Fibroblast of upper back skin (primary cell): Measurements from ENCODE around the gene RHOF.

Experiments used
- DNase-seq: peaks from one replicate; pipeline ENCODE4 v3.0.0-alpha.2; 2013

The RHOF gene

DNA sequence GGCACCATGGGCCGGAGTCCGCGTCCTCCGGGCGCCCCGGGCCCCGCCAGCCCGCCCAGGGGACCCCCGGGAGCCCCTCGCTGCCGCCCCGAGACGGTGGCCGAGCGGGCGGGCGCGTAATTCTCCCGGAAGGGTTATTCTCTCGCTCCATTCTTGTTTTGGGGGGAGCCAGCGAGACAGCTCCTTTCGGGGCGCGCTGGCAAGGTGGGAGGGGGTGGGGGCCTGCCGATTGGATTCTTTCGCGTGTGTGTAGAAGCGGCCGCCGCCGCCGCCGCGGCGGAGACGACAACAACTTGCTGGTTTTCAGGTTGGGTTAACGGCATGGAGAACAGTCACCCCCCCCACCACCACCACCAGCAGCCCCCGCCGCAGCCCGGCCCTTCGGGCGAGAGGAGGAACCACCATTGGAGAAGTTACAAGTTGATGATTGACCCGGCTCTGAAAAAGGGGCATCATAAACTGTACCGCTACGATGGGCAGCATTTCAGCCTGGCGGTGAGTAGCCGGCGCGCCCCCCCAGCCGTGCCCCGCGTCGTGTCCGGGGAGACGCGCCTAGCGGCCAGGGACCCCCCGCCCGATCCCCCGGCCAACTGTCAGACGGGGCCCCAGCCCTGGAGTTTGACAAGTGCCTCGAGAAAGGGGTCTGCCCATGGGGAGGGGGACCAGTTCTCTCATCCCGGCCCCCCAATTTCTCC lies 11.1 kb upstream of the RHOF start:
- DNase-seq, result no peak

DNA sequence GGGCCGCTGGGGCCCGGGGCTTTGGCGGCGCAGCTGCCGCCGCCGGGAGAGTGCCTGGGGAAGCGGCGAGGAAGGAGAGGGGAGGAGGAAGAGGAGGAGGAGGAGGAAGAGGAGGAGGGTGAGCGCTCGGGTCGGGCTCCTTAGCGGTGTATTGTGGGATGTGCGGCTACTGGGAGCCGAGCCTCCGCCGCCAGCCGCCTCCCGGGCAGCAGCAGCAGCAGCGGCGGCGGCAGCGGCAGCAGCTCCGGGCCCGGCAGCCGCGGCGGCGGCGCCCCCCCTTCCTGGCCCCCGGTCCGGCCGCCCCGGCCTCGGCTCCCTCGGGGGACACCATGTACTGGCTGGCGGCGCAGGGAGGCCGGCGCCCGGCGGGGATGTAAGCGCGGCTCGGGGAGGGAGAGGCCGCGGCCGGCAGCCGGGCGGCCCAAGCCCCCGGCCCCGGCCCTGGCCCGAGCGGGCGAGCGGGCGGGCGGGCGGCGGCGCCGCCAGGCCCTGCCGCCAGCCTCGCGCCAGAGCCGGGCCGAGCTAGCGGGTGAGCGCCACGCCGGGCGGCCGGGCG lies 10.5 kb upstream of the RHOF start, which contains the start of gene SETD1B:
Gene SETD1B, plus strand, starts transcription at position 149 of the 556 bp plus-strand sequence. CDS start 729 bp downstream, outside the sequence.
- DNase-seq, result peak; percentile 68

DNA sequence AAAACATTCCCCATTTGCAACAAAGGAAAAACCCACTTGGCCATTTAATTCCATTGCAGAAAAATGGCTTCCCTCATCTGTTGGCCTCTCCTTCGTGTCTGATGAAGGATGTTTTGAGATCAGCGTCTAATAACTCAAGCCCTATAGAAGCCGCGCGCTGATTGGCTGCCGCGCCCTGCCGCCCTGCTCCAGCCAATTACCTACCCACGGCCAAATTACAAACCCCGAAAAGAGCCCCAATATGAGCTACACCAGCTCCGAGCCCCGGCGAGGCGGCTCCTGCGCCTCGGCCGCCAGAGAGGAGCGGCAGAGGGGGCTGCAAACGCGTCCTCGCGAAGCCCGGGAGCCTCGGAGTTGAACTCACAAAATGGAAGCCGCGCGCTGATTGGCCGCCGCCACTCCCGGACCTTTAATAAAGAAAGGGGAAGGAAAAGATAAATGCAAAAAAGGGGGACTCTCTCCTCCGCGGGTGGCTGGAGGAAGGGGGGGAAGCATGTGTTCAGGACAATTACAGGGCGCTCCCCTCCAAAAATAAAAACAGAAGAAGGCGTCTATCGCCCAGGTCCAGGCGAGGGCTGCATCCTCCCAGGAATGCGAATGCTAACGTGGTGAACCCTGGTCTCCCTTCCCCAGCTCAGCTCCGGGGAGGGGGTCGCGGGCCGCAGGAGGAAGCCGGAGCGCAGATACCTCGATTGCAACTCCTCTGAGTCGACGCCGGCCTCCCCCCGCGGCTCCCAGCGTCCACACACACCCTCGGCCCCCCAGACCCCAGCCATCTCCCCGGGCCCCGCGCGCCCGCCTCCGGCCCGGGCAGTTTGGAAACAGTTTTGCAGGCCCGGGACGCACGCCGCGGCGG lies 9.6 kb upstream of the RHOF start:
- DNase-seq, result peak; percentile 97

DNA sequence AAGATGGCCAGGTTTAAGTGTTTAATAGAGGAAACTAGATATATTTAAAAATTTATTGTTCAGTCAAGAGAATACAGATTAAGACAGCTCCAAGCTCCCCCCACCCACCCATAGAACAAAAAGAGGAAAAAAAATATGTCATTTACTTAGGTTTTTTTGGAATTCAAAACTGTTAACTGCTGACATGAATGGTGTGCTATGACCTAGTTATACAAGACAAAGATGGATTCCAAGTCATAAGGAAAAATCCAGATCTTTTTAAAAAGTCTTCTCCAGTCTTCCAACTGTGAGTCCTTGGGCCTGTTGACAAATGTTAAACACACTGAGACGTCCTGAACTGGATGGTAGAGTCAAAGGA lies 9.0 kb upstream of the RHOF start:
- DNase-seq, result no peak

DNA sequence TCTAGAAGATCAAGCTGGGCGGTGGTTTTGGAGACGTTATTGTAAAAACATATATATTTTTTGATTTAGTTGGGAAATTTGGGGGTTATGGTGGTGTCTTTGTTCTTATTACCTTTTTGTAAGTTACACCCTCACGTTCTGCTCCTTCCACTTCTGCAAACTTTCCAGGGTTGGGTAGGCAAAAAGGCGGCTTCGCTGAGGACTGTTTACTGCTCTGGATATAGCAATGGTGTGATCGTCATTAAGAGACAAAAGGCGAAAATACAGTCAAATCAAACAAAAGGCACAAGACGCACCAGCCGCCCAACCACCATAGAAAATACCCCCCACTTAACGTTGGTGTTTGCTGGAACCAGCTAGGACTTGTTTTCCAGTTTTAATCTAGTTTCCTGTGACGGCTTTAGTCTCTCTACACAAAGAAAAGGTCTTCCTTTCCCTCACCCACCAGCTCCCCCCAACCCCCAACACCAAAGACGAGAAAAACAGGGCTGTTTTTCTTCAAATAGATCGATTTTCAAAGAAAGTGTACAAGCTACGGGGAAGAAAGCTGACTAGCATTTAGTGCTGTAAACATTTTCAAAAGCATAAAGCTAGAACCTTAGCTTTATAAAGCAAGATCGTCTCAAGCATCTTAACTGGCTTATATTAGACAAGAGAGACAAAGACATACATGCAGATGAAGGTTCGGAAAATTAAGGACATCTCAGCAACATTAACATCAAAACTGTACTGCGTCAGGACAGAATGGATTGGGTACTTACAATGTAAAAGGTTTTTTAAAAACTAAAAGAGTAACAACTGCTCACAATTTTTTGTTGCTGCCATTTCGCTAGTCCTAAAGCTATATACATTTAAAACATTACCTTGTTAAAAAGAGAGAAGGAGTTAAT lies 8.4 kb upstream of the RHOF start:
- peak; percentile 51 for DNase-seq

DNA sequence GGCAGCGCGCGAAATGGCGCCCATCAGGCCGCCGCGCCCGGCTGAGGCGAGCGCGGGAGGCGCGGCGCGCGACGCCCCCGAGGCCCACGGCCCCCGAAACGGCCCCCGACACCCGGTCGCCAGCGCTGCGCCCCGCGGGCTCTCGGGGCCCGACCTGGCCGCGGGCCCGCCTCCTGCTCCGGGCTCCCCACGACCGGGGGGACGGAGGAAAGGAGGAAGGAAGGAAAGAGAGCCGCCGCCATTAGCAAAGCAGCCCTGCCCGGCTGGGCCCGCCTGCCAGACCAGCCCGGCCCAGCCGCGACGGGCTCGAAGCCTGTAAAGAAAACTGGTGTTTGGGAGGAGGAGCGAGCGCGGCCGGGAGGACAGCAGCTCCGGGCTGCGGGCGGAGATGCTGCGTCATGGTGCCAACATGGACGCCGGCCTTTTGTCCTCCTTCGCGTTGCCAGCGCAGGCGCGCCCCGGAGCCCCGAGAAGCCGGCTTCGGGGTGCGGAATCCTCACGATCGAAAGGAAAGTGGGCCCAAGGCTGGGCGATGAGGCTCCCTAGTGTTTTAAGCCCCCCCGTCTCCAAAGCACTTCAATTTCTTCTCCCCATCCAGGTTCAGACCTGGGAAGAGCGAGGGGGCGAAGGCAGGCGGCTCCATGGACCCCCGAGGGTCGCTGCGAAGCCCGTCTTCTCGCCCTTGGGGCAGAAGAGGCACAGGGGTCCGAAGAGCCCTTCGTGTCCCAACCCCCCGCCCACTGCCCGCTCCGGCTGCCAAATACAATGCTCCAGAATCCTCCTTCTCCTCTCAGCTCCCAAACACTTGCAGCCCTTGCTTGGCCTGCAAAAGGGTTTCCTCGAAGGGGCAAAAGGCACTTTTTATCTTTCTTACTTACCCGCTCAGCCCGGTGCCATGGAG lies 7.5 kb upstream of the RHOF start:
- DNase-seq, result peak; percentile 84

DNA sequence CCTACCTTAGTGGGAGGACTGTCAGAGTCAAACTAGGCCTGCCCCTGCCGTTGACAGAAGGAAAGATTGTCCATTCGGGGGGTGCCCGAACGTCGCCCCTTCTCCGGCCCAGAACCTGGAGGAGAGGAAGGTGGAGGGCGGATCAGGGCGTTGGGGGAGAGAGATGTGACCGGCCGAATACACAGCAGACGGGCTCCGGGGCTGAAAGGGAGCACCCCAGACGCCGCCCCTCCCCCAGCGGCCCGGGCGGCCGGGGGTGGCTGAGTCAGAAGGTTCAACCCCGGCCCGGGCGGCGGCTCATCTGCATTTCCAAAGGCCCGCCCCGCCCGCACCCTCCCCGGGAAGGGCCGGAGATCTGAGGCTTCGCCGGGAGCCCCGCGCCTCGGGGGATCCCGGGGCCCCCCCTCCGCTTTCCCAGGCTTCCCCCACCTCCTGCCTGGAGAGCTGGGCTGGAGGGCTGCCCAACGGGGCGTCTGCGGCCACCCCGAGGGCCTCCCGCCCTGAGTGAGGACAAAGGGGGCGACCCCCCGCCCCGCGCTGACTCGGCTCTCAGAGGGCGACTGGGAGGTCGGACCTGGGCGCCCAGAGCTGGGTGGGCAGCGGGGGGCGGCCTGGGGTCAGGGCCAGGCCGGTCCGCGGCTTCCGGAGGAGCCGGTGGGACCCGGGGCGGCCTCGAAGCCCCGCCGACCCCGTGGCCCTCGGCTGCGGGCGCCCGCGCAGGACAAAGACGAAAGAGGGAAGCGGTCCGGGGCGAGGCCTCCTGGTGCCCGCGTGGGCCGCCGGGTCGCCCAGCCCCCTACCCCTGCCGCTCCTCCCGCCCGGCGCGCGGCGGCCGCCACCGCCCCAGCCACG lies 6.6 kb upstream of the RHOF start:
- DNase-seq, result peak; percentile 95

DNA sequence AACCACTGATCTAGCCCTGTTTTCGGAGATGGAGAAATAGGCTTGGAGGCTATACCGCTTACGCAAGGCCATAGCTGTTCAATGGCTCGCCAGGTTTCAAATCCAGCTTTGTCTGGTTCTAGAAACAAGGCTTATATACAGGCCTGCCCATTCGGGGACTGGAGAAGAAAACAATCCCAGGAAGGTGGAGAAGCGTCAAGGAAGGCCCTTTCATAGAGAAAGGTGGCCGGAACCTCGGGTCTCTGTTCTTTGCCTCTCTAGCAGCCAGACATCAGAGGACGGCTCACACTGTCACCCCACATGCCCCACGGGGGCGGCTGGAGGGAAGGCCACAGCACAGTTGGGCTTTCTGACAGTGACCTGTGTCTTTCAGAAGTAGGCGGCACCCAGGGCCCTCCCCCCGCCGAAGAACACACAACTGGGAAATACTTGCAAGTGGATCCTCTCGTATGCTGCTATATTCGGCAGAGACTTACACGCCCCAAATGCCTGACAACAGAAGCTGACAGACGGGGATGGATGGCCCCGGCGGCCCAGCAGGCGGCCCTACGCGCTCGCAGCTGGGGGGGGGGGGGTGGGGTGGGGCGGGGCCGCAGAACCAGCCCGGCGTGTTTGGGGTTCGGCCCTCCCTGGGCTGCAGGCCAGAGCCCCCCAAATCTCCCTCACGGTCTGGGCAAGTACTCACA lies 5.8 kb upstream of the RHOF start:
- peak; percentile 88 for DNase-seq

DNA sequence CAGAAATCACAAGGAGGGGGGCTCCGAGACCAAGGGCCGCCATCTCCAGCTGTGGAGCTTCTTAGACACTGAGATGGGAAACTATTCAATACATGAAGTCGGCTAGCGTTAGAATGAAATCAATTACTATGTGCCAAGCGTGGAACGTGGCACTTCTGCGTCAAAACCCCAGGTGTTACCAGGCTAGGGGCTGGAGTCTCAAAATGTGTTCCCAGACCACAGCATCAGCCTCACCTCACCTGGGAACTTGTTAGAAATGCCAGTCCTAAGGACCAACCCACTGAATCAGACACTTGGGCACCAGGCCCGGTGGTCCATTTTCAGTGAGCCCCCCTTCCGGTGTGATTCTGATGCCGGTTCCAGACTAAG lies 5.3 kb upstream of the RHOF start:
- no peak for DNase-seq

DNA sequence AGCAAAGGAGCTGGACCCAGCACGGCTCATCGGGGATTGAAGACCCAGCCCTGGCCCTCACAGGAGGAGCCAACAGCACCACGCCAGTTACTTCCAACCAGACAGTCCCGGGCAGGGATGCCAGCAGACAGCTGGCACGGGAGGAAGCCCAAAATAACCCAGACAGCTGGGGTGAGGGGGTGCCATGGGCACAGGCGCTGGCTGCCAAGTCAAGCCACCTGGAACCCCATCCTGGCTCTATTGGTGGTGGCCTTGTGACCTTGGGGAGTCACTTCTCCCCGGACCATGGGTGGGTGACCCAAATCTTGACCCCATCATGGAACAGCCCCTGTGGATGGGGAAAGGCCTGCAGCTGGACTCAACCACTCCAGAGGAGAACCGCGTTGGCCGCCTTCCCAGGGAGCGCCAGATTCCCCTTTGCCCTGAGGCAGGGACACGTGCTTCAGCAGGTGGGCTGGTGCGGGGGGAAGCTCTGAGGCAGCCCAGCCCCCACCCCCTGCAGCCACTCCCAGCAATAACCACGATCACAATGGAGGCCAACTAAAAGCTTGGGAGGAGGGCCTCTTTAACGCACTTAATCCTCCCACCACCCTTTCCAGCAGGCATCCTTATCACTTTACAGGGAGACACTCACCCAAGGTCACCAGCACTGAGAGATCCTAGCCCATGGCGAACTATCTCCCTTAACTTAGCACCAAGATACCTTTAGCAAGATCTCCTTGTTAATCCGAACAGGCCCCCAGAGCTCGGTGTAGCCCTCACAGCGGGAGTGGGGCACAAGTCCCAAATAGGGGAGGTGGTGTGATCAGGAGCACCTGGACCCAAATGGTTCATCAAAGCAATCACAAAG lies 4.7 kb upstream of the RHOF start:
- DNase-seq, result no peak

DNA sequence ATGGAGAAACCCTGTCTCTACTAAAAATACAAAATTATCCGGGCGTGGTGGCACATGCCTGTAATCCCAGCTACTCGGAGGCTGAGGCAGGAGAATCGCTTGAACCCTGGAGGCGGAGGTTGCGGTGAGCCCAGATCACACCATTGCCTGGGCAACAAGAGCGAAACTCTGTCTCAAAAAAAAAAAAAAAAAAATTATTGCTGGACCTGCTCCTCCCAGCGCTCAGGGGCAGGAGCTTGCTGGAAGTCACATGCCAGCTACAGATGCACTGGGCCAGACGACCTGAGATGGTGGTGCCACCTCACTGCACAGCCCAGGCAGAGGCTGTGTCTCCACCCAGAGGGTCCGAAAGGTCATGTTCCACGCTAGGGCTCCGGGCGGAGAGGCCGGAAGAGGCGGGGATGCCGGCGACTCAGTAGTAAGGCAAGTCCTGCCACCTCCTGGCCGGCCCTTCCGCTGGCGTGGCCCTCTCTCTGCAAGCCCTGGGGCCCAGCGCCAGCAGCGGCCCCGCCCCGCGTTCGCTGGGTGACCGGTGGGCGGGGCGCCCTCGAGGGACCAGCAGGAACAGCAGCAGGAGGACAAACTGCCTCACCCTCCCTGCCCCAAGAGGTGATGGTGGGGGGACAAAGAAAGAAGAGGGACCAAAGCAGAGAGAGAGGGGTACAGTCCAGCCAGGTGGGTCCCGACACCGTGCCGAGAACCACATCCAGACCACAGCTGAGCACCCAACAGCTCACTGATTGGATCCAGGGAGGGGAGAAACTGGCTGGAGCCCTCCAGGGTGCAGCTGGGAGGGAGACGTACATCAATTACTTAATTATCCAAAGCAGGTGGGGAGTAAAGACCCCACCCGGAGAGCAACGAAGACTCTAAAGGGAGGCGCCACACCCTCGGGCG lies 3.6 kb upstream of the RHOF start:
- no peak for DNase-seq

DNA sequence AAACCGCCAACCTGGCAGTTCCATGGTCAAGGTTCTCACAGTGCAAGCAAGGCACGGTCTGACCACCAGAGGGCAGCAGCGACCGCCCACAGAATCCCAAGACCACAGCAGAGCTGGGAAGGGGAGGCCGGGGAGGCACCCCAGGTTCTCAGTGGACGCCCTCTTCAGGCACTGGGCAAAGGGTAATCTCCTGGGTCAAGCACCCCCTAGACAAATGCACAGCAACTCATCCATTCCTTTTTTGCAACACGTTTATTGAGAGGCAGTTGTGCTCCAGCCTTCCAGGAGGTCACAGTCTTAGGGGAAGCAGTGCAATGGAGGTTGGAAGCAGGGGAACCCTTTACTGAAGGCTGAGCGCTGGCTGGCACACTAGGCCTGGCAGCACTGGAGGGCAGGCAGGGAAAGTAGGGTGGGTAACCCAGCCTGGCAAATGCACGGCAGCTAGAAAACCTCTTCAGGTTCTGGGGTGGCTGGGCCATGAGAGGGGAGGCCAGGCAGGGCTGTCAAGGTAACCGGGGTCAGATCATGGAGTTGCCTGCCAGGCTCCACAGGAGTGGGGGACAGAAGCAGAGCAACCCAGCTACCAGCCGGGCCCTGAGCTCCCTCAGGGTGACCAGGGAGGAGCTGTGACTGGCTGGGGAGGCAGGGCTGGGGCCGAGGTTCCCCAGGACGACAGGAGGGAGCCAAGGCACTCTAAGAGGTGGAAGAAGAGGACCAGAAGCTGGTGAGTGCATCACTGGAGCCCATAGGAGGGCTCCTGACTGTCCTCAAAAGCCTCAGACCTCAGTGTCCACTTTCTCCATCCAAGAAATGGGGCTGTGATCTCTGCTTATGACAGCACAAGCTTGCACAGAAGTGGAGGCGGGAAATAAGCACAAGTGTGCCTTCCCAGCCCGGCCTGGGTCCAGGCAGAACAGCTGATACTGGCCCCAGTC lies 1.8 kb upstream of the RHOF start:
- peak; percentile 80 for DNase-seq

DNA sequence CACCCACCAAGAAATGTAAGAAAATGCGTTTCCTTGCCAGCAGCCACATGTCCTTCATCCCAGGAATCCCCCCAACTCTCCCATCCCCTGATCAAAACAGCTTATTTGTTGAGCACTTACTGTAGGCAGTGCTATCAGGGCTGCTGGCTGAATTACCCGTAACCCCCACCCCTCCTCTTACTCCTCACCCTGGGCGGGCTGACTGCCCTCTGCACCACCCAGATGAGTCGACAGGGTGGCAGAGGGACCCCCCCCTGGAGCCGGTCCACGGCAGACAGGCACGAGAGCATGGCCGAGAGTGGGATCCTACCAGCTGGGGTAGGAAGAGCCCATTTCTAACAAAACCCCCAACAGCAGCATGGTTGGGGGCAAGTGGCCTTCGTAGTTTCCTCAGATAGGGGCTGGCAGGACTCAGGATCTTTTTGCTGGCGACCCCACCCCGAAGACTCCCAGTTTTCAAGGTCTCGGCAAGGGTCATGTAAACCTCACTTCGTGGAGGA lies 1.1 kb upstream of the RHOF start:
- DNase-seq, result no peak

DNA sequence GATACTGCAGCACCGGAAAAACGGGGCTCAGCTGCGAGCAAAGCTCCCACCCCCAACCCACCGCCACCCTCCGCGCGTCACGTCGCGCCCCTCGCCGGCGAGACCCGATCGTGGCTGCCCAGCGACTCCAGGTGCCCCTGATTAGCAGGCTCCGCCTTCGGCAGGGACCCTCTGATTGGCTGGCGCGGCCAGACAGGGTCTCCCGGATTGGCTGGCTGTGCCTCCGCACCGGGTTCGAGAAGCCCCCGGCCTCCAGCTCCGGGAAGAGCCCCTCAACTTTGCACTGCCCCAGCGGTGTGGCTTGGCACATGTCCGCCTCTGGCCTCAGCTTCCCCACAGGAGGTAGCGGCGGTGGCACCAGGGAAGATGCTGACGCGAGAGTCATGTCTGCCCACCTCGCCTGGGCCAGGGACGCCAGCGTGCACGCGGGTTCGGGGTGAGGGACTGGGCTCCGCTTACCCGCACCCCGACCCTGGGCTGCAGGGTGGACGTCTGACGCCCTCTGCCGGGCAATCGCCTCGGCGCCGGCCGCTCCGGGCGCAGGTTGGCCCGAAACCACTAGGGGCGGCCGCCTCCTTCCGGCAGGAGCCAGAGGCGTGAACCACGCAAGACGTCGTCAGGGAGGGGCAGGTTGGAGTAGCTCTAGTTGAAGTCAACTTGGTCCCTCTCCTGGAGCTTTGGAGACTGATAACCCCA lies 498 bp upstream of the RHOF start:
- peak; percentile 88 for DNase-seq

DNA sequence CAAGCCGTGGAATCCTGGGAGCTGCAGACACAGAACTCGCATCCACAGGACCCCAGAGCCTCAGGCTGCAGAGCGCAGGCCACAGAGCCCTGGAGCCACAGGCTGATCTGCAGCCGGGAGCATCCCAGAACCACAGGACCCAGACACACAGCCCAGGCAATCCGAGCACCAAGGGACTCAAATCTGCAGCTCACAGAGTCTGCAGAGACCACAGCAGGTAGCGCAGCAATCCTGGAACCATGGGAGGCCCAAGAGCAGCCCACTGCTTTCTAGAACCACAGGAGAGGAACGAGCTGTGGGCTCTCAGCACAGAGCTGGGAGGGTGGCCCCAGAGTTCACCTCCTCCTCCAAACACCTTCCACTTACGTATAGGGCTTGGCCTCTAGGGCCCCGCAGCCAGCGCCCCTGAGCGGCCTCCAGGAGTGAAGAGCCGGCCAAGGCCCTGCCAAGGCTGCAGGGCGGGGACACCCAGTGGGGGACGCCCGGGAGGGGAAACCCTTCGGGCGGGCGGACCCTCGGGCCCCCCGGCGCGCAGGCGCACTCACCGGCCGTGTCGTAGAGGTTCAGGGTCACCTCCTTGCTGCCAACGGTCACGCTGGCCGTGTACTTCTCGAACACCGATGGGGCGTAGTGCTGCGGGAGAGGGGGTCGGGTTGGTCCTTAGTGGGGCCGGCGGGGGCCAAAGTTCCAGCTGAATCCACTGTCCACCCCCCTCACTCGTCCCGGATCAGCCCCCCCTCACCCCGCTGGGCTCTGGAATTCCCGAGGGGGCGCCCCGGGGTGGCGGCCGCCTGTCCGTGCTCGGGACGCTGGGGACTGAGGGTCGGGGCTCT lies 665 bp downstream of the RHOF start:
- no peak for DNase-seq
